K562 (cell line): ENCODE measurements around the gene TRIAP1. TPM values are rescaled to one million over a fixed set of nuclear protein-coding genes. Genes with fewer than 3 reads are reported as not detected.

Experiments
- ELF4 ChIP-seq: fragments of 450-650 bp; formaldehyde crosslinking; IDR thresholded peaks from 2 replicates; pipeline ENCODE4 v1.4.0; 2022; ENCODE audit warnings: missing genetic modification characterization
- ETV5 ChIP-seq: sonication (generic); formaldehyde crosslinking; IDR thresholded peaks from 2 replicates; pipeline ENCODE4 v1.4.0; 2020; ENCODE audit warnings: low read depth, mild to moderate bottlenecking, missing genetic modification reagents
- FOXK1 ChIP-seq: sonication (generic); formaldehyde crosslinking; IDR thresholded peaks from 2 replicates; pipeline ENCODE4 v1.8.0; 2022; ENCODE audit warnings: missing genetic modification reagents, mild to moderate bottlenecking, borderline replicate concordance
- FOXM1 ChIP-seq, 2 experiments: fragments of 450-650 bp in 1 of 2; sonication (generic) in 1 of 2; formaldehyde crosslinking in 1 of 2; IDR thresholded peaks; 2 replicates each; pipeline versions ENCODE4 v1.6.1 to v1.9.0; 2017 to 2022; ENCODE audit warnings: low read depth in 2 of 2, mild to moderate bottlenecking in 2 of 2, missing genetic modification reagents in 1 of 2, moderate library complexity in 1 of 2
- HDAC1 ChIP-seq, 2 experiments: fragments of 450-650 bp; IDR thresholded peaks; 2 replicates each; pipeline ENCODE4 v1.6.1; 2016 to 2017; ENCODE audit warnings: inconsistent platforms in 1 of 2, mild to moderate bottlenecking in 1 of 2, moderate library complexity in 1 of 2
- KLF1 ChIP-seq: fragments of 450-650 bp; IDR thresholded peaks from 2 replicates; pipeline ENCODE4 v1.6.1; 2016; ENCODE audit warnings: missing genetic modification characterization, missing compliant biosample characterization
- NCOA4 ChIP-seq: fragments of 450-650 bp; IDR thresholded peaks from 2 replicates; pipeline ENCODE4 v1.6.1; 2018; ENCODE audit warnings: mild to moderate bottlenecking; ENCODE audit not compliant: partially characterized antibody
- SAFB2 ChIP-seq: fragments of 200-400 bp; formaldehyde crosslinking; IDR thresholded peaks from 2 replicates; pipeline ENCODE4 v1.6.1; 2018; ENCODE audit warnings: borderline replicate concordance, low read length, low read depth, moderate library complexity; ENCODE audit not compliant: severe bottlenecking
- SIRT6 ChIP-seq: IDR thresholded peaks from one replicate; pipeline ENCODE4 v1.6.1; 2012; ENCODE audit warnings: low read depth, mild to moderate bottlenecking, control low read depth, inconsistent platforms, low read length, moderate library complexity
- TAL1 ChIP-seq: fragments of 450-650 bp; IDR thresholded peaks from 2 replicates; pipeline ENCODE4 v1.6.1; 2016; ENCODE audit warnings: mild to moderate bottlenecking
- TCF15 ChIP-seq: fragments of 250-450 bp; sonication (Bioruptor Pico); IDR thresholded peaks from 2 replicates; pipeline ENCODE4 v1.8.0; 2022; ENCODE audit warnings: moderate library complexity, mild to moderate bottlenecking, inconsistent platforms
- ZFP91 ChIP-seq: sonication (generic); formaldehyde crosslinking; IDR thresholded peaks from 2 replicates; pipeline ENCODE4 v1.8.0; 2022; ENCODE audit warnings: mild to moderate bottlenecking, missing genetic modification reagents
- ZFPM2 ChIP-seq: fragments of 250-450 bp; sonication (Bioruptor Pico); IDR thresholded peaks from 2 replicates; pipeline ENCODE4 v1.5.1; 2022; ENCODE audit warnings: mild to moderate bottlenecking
- ZNF318 ChIP-seq, 2 experiments: fragments of 450-650 bp; IDR thresholded peaks; 2 replicates each; pipeline ENCODE4 v1.6.1; 2016; ENCODE audit warnings: mild to moderate bottlenecking in 2 of 2, borderline replicate concordance in 1 of 2, low read depth in 1 of 2, moderate library complexity in 1 of 2
- polyA plus RNA-seq, 8 experiments: library from polyadenylated mRNA; depleted of rRNA in 4 of 8; stranded (reverse) in 5 of 8; unstranded in 3 of 8; fragments of >200 nt; fragmentation: Nextera tagmentation in 2 of 8; fragmentation: Illumina TruSeq in 1 of 8; extraction: Ambion mirVana in 2 of 8; extraction: Trizol in 1 of 8; gene quantifications; 2 replicates each; pipeline versions ENCODE4 v1.2.1 to v1.2.3, GENCODE V29; 2011 to 2014; ENCODE audit warnings: inconsistent platforms in 1 of 8, missing spikeins in 1 of 8
- total RNA-seq, 7 experiments: library from RNA; depleted of rRNA in 6 of 7; stranded (reverse); fragments of >200 nt in 6 of 7; fragmentation: Illumina TruSeq in 2 of 7; extraction: Trizol in 2 of 7; gene quantifications; 2 replicates each; pipeline versions ENCODE4 v1.2.1 to v1.2.3, GENCODE V29; 2011 to 2021; ENCODE audit warnings: low replicate concordance in 1 of 7

TRIAP1 gene
- total and polyA plus RNA-seq, 9 of the 15 experiments (the other 6 are each of a cell fraction or from before 2014, with no cell fraction given): 37.3 to 354 (median 65.4) TPM

- TF ChIP-seq KLF1 (tag): peak; percentile 57; the same call in 1 of the 2 replicates
- TF ChIP-seq FOXK1 (CRISPR knock-in tag): 0 out of 2 replicates have a peak, but pooled peaks have one; percentile 67
- TF ChIP-seq NCOA4: no peak
- TF ChIP-seq ELF4 (CRISPR knock-in tag): no peak
- TF ChIP-seq FOXM1 (IDR thresholded peaks at IDR 0.05; ENCODE audit: low read depth): 0 out of 2 replicates have a peak, but pooled peaks have one; percentile 9
- TF ChIP-seq FOXM1 (CRISPR knock-in tag; IDR thresholded peaks at IDR 0.05; ENCODE audit: low read depth): 0 out of 2 replicates have a peak, but pooled peaks have one; percentile 50
- peak; percentile 26; the same call in 1 of the 2 replicates for TF ChIP-seq ZFPM2 (CRISPR knock-in tag)
- TF ChIP-seq TAL1: no peak
- no peak for TF ChIP-seq TCF15 (CRISPR knock-in tag)
- no peak for TF ChIP-seq SIRT6
- TF ChIP-seq ZFP91 (CRISPR knock-in tag): peak; percentile 93
- TF ChIP-seq ETV5 (CRISPR knock-in tag): peak; percentile 90
- TF ChIP-seq ZNF318 (IDR thresholded peaks at IDR 0.05; ENCODE audit: borderline replicate concordance in 1 of 2, low read depth in 1 of 2): no peak
- TF ChIP-seq HDAC1 (IDR thresholded peaks at IDR 0.05): peak in 1 of 2 experiments; percentile 42; a peak in 1 of 4 replicates
- no peak for TF ChIP-seq SAFB2
Observed at GRCh38 chr12:120469450-120470149, 23.4 kb upstream of the TRIAP1 start, which contains the start of gene SRSF9 (continued).
